8988T (cell line): ENCODE measurements around the gene SCAMP5.

Source experiments
- DNase-seq: peaks from one replicate; pipeline ENCODE4 v3.0.0; 2011

Gene SCAMP5

DNA sequence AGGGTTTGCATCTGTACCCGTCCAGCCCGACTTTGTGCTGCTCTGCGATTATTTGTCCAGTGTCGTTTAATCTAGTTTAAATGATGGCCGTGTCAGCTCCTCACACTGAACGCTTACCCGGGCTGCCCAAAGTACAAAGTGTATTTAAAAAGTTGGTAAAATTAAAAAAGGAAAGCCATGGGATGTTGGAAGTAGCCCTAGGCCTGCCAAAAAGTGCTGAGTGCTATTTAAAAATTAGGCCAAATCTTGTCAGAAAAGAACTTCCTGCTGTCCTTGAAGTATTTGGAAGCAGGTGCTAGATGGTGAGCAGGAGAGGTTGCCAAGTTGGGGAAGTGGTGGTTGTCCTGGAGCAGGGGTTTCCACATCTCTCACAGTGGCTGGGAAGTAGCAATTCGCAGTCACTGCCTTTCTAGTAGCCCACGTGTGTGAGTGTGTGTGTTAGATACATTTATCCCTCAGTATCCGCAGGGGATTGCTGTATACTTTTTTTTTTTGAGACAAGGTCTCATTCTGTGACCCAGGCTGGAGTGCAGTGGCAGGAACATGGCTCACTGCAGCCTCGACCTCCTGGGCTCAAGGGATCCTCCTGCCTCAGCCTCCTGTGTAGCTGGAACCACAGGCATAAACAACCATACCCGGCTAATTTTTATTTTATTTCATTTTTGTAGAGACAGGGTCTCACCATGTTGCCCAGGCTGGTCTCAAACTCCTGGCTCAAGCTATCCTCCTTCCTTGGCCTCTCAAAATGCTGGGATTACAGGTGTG, 28.7 kb downstream of the SCAMP5 start:
- DNase-seq = no peak

DNA sequence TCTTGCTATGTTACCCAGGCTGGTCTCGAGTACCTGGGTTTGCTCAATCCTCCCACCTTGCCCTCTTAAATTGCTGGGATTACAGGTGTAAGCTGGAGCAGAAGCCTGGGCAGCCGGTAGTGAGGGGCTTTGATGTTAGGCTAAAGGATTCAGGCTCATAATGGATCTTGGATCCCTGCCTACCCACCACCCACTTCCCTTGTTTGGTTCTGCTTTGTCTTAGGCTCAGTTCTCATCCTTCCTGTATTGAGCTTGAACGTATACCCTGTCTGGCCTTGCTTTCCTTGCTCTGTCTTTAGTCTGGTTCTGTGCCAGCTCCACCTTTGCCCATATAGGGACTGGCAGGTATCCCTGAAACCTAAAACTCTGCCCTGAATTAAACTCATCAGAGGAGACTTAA, 29.7 kb downstream of the SCAMP5 start:
- DNase-seq = no peak

DNA sequence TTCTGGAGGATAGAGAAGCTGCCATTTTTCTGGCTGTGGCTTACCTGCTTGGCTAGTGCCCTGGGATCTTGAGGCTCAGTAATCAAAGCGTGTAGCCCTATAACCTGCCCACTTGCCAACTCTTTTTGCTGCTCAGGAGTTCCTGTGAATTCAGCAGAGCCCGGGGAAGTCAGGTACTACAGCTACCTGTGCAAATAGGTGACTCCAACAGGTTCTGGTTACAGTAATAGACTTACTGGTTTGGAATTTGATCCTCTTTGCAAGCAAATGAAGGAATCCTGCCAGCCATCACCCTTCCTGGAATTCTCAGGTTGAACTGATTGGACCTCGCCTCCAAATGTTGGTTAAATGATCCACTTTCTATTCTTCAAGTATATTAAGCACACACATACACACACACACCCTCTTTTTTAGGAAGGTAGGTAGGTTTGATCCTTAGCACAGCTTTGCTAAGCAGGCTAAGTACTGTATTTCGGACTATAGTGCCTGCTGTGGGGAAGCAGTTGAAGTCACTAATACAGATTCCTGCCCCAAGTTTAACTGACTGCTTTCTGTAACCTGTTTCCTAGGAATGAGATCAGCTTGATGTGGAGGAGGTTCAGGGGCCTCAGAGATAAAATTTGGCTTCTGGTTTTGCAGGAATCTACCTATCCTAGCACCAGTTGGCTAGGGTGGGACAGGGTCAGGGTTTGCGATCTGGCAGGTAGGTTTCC, 30.3 kb downstream of the SCAMP5 start:
- DNase-seq = no peak

DNA sequence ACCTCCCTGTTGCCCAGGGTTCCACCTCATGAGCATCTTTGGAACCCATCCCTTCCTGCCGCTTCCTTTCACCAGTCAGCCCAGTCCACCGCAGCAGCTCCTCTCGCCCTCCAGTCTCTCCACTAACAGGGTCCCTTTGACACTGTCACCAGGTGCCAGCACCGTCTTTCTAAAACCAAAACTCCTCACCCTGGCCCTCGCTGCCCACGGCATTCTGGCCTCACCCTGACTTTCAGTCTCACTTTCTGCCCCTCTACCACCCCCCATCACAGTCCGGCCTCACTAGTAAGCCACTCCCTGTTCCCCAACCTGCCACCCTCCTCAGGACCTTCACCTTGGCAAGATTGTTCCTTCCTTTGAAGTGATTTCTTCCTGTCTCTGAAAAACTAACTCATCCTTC, 32.2 kb downstream of the SCAMP5 start:
- DNase-seq = no peak

DNA sequence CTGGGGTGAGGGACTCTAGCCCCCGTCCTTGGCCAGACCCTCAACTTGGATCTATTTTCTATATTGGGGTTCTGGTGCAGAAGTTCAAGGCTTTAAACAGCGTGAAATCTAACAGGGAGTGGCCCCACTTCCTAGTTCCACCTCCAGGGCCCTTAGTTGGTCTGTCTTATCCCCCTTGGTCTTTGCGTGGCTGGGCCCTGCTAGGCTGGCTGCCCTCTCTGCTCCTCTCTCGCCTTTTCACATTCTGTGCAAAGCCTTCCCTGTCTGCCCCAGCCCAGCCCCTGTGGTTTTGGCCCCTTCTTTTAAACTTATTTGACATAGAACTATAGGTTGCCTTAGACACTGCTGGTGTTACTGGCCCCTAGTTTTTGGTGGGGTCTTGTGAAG, 33.6 kb downstream of the SCAMP5 start:
- no peak for DNase-seq

DNA sequence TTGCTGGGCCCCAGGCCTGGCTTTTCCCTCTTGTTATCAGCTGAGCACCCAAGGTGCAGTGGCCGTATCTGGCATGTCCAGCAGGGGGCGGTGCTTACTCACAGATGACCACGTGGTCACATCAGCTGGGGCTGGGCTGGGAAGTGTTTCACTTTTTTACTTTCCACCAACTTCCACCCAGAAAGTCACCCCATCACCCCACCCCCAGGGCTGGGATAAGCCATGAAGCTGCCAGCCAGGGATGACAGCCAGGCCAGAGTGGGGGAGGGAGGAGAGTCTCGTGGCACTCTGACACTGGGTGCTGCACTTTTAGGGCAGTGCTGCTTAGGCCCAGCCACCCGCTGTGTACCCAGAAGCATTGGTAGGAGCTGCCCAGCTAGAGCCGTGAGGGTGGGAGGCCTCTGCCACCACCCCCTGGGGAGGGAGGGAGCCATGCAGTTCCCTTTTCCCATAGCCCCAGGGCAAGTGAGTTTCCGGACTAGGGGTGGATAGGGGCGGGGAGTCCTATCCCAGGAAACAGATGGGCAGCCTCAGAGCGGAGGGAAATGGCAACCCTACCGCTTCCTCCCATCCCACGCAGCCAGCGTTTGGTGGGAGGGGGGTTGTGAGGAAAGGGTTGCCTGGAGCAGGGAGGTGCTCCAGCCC, 34.1 kb downstream of the SCAMP5 start:
- DNase-seq = no peak

DNA sequence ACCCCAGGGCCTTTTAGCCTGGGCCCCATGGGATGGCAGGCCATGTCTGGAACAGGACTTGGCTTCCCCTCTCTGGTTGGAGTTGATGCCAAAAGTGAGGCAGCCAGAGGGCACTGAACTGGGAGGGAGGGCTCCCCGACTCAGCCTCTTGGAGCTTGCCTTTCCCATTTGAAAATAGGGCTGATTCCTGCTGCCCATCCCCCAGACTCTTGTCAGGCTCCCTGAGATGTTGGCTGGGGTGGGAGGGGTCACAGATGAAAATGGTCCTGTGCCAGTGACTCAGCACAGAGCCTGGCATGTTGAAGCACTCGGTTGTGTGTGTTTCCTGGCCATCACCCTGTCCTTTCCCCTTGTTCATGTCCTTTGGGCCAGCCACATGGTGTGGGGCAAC, 34.7 kb downstream of the SCAMP5 start:
- no peak for DNase-seq

DNA sequence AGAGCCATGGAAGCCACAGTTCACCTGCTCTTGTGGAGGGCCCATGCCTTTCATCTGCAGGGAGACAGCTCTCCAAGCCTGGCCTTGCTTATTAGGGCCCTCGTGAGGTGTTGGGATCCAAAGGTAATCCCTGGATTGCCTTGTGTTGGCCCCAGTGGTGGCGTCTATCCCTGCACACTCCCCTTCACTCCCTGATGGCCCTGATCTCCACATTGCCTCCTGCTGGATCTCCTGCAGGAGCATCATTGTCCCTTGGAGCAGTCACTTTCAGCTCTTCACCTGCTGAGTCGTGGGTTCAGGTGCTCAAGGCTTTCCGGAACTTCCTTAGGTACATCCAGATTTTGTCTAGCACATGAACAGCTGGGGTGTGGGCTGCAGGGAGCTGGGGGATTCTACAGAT, 35.1 kb downstream of the SCAMP5 start:
- DNase-seq = no peak

DNA sequence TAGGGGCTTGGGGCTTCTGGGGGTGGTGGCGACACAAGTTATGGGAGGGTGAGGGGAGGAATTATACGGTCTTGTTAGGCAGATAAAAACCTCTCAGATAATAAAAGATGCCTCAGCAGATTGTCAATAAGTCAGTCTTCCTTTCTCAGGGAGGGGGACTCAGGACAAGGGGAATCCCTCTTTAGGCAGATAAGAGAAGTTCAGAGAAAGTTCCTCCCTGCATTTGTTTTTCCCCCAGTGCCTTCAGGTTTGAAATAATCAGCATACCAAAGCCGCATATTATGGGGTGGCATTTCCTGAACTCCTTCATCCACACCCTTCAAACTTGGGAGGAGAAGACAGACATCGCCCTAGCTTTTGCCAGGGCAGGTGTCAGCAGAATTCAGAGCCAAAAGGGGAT, 36.5 kb downstream of the SCAMP5 start:
- no peak for DNase-seq

DNA sequence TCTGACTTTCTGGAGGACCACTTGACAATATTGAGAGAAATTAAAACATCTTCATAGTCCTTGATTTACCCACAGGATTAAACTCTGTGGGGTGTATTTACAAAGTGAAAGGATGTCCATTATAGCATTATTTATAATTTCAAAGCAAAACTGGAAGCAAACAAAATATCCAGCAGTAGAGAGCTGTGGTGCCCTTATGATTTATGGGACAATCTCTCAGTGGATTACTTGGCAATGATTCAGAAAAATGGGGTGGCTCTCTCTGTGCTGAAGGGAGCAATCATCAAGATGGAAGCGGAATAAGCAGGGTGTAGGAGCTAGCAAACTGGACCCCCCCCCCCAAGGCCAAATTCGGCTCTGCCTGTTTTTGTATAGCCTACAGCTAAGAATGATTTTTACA, 37.0 kb downstream of the SCAMP5 start:
- DNase-seq = no peak

DNA sequence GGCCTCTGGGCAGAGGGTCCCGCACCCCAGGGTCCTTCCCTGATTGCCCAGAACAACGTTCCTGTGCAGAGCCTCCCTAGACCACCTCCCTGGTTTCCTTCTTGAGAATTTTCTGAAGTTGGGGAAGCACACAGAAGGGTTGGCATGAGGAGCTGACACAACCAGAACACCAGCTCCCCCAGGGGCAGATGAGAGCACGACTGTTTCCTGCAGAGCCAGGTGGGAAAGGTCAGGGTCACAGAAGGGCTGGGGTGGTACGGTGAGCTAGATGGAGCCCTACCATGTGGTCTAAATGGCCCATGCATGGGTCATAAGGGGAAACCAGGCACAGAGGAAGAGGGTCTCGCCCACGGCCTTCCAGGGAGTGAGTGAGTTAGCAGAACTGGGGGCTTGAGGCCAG, 38.4 kb downstream of the SCAMP5 start:
- no peak for DNase-seq

DNA sequence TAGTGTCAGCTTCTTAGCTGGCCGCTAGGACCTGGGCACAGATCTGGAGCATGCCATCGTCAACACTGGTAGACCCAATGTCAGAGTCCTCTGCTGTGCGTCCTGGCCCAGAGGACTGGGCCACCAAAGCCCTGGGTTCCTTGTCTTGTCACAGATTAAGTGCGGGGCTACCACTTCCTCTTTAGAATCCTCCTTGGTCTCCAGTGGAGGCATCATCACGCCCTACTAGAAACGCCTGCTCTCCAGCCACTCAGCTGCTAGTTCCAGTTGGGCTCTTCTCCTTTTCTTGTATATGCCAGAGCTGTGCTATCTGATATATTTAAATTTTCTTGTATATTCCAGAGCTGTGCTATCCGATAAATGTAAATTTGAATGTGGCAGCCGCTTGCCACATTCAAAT, 39.3 kb downstream of the SCAMP5 start:
- DNase-seq = no peak

DNA sequence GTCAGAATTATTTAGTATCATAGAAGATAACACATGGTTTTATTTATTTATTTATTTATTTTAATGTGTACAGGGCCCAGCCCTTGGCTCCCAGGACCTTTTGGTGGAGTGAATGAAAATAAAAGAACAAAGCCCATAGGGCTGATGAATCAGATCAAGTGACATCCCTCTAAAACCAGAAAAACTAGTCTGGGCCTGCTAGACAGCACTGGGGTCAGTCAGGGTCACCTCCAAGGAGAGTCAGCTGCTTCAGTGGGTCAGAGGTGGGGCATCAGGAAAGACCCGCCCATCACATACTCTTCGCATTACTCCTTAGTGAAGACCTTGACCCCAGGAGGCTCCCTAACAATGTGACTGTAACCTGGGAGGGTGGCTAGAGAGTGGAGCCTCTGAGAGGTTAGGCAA, 40.9 kb downstream of the SCAMP5 start:
- no peak for DNase-seq

DNA sequence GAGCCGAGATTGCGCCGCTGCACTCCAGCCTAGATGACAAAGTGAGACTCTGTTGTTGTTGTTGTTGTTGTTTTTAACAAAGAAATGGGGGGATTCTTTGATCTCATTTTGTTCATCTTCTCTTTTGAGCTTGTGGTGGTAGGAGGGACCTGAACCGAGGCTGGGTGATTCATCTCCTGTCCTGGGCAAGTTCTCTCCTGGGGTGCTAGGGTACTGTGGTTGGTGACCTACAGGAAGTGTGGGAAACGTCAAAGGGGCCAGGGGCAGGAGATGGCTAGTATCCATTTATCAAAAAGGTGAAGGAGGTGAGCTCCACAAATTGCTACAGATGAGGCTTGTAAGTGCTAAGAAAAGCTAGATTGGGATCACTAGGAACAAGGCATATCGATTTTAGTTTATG, 42.3 kb downstream of the SCAMP5 start:
- no peak for DNase-seq

DNA sequence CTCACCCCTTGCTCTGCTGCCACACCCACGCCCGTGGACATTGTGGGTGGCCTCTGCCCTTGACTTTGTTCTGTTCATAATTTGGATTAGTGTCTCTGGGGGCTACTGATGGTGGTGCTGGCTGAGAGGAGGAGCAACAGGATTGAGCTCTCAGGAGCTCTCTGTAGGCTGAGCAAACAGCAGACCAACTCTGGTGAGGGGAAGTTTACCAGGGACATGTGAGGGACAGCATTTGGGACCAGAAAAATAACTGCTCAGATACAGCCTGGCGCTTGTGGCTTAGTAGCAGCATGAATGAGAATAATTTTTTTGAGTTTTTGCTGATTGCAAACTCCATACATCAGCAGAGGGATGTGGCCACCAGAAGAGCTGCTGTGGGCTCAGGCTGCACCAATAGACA, 42.9 kb downstream of the SCAMP5 start:
- no peak for DNase-seq

DNA sequence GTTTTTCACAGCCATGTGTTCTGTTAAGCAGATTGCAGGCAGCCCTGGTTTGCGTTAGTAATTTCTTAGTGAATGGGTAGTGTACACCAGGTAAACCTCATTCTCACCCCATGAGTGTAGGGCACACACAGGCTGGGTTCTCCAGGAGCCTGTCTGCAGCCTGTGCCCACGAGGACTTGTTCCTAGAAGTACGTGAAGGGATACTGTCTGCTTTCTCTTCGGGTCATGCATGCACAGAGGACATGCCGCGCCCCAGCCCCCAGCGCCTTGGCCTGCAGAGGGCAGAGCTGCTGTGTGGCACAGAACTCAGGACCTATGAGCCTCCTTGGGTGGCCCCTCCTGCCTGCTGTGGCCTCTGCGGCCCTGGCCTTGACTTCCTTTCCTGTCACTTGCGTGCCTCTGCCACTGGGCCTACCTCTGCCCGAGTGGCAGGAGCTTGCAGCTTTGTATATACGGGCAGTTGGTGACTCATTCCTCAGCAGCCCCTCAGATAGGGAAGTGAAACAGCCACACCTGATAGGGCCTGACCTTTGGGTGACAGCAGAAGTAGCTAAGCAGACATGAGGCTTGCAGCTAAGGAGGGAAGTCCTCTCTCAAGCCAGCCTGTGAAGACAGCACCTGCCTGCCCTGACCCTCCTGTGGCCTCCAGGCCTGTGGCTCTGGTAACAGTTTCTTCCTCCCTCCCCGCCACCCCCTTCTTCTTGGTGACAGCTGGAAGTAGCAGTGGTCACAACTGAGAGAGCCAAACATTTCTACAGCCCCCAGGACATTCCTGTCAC, 47.6 kb downstream of the SCAMP5 start:
- DNase-seq = no peak

DNA sequence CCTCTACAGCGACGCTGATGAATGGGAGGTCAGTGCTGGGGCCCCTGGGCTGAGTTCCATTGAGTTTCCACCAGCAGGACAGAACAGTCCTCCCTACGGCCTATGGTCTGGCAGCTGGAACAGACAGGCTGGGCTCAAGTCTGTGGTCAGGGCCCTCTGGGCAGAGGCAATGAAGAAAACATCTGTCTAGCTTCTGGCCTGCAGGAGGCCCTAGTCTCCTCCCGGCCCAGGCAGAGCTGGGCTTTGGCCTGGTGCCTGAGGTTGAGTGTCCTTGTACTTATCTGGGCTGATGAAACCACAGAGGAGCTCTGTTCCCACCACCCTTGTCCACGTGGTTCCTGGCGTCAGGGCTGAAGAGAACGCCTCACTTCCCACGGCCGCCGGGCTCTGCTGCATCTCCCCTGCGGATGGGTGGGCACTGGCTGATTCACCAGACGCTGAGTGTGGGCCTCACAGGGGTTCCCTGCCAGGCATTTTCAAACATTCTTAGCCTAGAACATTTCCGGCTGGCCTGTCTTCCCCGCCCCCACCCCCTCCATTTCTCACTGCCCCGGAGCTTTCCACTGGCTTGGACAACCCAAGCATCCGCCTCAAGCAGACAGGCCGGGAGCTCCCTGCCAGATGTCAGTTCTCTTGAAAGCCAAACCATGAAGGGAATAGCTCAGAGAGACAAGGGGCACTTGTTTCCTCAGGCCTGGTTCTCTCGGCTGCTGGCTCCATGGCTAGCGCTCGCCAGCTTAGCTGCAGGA, 48.3 kb downstream of the SCAMP5 start:
- DNase-seq = no peak

DNA sequence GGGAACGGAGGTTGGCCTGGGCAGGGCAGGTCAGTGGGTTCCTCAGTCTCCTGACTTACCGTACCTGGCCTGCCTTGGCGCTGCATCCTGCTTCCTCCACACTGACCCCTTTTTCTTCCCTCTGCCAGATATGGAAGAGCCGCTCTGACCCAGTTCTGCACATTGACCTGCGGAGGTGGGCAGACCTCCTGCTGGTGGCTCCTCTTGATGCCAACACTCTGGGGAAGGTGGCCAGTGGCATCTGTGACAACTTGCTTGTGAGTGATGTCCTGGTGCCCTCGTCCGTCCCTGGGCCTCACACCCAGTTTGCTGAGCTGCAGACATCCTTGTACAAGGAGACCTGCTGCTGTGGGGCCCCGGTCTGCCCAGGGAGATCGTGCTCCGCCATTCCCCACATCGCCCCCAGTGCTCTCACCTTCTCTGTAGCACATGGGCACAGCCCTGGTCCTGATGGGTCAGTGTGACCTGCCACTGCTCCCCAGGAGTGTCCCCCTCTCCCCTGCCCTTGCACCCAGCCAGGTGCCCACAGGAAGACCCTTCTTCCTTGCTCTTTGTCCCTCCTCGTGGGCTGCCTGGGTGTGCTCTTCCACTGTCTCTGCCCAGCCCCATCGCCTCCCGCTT, 49.0 kb downstream of the SCAMP5 start:
- DNase-seq = no peak

DNA sequence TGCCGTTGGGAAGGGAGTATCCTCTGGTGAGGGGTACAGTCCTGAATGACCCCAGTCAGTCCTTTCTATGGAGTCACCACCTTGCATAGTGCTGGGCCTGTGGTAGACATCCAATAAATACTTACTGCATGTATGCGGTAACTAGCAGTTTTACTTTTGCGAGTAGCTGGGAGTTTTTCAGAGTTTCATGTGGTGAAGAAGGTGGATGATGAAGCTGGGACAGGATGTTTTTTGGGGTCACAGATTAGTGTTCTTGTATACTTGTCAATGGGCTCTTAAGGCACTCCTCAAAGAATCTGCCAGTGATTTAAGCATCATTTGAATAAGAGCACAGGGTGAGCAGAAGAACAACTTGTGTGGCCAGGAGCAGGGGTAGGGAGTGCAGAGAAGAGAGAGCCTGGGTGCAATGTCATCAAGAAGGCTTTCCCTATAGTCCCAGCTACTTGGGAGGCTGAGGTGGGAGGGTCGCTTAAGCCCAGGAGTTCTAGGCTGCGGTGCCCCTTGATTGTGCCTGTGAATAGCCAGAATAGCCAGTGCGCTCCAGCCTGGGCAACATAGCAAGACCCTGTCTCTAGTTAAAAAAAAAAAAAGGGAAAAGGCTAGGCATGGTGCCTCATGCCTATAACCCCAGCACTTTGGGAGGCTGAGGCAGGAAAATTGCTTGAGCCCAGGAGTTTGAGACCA, 50.1 kb downstream of the SCAMP5 start:
- DNase-seq = no peak

DNA sequence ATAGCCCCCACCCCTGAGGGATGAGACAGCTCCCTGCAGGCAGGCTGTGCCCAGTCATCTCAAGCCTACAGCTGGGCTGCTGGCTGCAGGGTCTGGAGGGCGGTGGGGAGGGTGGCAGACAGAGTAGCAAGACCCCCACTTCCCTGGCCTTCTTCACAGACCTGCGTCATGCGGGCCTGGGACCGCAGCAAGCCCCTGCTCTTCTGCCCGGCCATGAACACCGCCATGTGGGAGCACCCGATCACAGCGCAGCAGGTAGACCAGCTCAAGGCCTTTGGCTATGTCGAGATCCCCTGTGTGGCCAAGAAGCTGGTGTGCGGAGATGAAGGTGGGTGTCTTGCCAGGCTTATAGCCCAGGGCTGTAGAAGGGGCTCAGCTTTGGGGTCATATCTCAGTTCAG, 53.0 kb downstream of the SCAMP5 start:
- DNase-seq = no peak

DNA sequence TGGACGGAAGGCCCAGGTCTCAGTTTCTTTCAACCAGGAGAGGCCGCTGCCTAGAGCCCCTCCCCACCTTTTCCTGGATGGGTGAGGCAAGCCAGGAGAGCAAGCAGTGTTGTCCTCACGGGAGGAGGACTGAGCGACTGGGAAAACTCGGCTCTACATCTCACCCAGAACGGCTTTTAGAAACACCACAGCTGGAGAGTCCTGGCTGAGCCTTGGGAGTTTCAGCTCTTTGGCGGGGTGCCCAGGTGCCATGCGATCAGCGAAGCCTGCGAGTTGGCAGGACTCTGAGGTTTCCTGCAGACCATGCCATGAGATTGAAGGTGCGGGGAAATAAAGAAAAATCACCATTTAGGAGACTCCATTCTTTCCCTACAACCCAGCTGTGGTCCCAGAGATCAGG, 54.0 kb downstream of the SCAMP5 start:
- no peak for DNase-seq

DNA sequence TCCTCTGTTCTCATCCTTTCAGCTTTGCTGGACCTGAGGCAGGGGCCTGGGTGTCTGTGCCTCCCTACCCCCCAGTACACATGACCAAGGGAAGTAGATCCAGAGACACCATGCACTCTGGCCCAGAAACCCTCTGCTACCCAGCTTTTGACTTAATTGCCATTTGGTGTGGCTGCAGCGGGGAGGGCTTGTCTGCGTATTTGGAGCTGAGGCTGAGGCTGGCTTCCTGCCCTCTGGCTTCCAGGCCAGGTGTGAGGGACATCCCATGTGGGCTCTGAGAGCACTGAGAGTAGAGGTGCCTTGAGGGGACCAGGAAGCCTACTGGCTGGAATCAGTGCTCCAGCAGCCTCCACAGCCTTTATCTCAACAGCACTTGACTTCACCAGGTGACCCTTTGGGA, 54.9 kb downstream of the SCAMP5 start:
- DNase-seq = no peak
